ENCODE data around the gene RSL1D1.

Gene RSL1D1

DNA sequence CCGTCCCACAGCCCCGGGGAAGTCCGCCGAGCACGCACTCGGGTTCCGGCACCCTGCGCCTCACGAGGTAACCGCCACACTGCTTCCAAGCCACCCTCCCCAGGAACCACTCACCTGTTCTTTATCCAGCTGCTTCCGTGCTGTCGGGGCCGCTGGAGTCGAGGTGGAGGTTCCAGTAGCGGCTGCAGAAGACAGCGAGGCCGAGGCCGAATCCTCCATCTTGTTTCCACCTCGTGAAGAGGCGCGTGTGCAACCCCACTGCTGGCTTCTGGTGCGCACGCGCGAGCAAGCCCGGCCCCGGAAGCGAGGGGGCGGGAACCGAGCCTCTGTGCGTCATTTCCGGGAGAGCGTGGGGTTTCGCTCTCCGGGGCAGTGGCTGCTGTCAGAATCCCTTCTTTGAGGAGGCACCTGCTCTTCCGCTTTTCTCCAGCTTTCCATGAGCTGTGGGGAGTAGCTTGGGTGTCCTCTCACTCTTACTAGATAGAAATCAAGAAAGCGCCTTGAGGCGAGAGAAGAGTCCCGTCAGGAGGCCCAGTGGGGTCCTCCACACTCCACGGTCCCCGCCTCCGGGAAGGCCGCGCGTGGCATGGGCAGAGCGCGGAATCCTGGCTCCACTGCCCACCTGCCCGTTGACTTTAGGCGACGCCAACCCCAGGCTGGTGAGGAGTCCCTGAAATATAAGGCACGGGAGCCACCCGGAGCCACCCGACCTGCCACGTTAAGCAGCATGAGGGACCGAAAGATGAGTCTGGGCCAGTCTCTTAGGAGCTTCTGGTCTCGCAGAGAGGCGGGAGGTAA is at the start of gene RSL1D1:
TSS of gene RSL1D1 (minus strand) at position 249 of the 798 bp plus-strand sequence. CDS start at position 219, 30 bp downstream.
- peak; percentile 81 to 91 (median 89) for DNase-seq (ENCODE audit: low read depth in 3 of 3)

DNA sequence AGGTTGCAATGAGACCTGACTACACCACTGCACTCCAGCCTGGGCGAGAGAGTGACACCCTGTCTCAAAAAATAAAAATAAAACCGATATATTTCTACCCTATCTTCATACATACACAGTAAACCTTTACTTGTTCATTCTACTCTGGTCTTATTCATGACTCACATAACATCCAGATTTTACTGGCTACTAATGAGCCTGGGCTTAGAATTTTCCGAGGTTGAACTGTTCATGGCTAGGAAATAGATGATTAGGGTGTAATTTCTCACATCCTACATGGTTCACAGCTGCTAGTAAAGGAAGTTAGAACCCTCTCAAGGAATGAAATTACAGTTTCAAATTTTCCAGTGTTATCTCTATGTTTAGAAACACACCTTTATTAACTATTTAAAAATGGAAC is 49.7 kb upstream of the RSL1D1 start:
- no peak for DNase-seq (ENCODE audit: low read depth in 3 of 3)

DNA sequence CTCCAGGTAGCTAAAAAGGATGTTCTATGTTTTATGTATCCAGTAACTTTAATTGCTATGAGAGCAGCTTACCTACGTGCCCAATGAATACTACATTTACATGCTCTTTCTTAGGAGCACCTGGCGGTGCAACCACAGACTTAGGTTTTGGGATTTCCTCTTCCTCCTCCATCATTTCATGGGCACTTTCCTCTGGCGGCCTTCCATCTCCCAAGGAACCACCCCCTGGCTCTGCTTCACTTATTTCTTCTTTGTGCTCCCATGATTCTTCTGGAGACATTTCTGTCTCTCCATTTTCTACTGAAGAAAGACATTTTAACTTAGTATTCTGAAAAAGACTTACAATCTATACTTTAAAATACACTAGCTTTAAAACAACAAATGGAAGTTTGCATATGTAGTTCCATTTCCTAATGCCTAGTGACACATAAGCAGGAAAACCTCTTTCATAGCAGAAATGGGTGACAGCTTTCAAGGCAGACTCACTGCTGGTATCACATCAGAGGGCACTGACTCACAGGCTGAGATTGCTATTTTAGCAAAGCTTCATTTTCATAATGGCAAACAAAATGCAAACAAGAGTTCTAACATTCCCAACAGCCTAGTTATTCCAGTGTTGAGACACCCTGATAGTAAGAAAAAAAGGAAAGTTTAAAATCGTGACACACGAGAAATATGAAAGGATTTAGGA is 45.3 kb upstream of the RSL1D1 start:
- DNase-seq (ENCODE audit: low read depth in 3 of 3) = no peak

DNA sequence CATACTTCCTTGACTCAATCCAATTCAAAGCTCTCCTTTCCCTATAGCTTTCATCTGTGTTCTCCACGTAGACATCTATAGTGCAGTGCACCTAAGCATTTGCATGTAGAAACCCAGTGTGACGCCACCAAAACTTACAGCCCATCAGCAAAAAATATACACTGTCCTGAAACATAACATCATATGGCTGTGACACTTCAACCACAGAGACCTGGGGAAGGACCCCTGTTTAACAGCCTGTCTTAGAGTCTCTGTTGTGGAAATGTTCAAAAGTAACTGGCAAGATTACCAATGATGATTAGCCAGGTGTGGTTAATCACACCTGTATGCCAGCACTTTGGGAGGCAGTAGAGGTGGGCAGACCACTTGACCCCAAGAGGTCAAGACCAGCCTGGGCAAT is 42.2 kb upstream of the RSL1D1 start:
- DNase-seq (ENCODE audit: low read depth in 3 of 3) = no peak

DNA sequence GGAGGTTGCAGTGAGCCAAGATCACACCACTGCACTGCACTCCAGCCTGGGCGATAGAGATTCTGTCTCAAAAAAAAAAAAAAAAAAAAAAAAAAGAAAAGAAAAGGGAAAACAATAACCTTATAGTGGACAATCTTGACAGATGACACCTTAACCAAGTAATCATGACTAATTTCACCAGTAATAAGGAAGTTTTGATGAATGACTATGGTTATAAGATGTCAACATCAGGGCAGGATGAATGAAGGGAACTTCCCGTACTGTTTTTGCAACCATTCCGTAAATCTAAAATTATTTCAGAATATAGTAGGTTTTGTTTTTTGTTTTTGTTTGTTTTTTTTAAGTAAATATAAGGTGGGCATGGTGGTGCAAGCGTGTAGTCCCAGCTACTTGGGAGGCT is 41.4 kb upstream of the RSL1D1 start:
- DNase-seq (ENCODE audit: low read depth in 3 of 3) = no peak

DNA sequence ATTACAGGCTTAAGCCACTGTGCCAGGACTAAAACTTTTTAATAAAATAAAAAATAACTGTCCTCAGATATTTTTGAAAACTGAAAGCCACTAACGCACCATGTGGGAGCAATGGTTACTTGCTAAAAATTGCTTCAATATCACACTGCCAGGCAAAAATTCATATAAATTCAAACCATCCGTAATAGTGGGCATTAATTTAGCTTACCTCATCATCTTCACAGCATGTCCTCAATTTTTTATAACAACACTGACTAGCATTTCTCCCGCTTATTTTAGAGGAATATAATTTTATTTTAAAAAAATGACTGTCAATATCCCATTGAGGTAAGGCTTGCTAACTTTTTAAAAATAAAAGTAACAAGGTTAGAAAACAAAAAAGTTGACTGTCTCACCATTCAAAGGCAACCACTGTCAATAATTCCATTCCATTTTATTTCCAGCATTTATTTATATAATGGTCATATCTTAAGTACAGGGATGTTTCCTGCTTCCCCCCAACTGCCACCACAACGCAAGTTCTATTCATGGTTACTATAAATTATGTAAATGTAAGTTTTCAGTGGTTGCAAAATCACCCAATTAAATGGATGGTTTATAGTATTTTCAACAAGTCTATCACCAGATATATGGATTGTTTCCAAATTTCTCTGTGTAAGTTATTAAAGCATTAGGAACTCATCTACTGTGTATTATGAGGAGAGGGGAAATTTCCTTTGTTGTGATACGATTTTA is 39.1 kb upstream of the RSL1D1 start:
- no peak for DNase-seq (ENCODE audit: low read depth in 3 of 3)

DNA sequence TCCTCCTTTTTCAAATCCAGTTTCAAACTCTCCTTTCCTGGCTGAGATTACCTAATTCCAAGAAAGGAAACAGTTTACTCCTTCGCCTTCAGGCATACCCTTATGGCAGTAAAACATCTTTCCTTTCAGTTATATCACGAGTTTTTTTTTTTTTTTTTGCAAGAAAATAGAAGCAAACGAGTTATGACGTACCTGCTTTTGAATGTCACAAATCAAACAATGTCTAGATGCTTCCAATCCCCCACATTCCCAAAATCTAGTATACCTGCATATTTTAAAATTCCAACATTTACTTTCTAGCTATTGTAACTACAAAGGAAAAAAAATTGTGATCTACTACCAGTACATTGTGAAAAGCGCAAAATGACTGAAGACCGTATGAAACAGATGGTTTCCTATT is 35.5 kb upstream of the RSL1D1 start:
- DNase-seq (ENCODE audit: low read depth in 3 of 3) = no peak

DNA sequence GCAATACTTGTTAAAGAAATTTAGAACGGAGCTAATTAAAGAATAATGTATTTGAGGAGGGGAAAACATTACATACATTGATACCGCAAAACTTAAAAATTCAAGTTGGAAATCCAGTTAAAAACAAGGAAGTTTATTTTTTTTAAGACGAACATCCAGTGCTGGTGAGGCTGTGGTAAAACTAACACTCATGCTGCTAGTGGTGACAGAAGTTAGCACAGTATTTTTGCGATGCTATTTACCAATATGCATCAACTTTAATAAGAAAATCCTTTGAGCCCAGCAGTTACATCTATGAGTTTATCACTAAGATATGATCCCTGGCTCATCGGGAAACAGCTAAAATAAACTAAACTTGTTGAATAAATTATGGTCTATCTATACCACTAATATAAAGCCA is 32.7 kb upstream of the RSL1D1 start:
- no peak for DNase-seq (ENCODE audit: low read depth in 3 of 3)

DNA sequence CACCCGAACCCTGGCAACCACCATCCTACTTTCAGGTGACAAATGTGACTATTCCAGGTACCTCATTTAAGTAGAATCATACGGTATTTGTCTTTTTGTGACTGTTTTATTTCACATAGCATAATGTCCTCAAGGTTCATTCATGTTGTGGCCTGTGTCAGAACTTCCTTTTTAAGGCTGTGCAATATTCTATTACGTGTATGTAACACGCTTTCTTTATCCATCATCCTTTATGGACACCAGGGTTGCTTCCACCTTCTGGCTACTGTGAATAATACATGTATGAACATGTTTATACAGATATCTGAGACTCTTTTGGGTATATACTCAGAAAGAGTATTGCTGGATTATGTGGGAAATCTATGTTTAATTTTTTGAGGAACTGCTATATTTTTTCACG is 28.7 kb upstream of the RSL1D1 start:
- no peak for DNase-seq (ENCODE audit: low read depth in 3 of 3)

DNA sequence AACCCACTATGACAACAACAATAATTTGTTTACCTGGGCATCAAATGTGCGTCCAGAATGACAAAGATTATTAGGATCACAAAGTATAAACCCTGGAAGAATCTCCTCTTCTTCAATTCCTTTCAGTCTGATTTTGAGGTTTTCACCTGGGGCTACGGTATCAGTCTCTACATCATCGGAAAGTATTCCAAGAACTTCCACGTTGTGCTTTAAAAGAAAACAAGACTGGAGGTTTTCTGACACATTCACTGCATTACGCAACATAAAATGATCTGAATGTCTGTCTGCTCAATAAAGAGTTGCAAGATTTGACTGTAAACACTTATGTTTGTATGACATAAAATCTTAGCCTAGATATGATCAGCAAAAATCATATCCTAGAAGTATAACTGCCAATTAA is 26.0 kb upstream of the RSL1D1 start:
- no peak for DNase-seq (ENCODE audit: low read depth in 3 of 3)

DNA sequence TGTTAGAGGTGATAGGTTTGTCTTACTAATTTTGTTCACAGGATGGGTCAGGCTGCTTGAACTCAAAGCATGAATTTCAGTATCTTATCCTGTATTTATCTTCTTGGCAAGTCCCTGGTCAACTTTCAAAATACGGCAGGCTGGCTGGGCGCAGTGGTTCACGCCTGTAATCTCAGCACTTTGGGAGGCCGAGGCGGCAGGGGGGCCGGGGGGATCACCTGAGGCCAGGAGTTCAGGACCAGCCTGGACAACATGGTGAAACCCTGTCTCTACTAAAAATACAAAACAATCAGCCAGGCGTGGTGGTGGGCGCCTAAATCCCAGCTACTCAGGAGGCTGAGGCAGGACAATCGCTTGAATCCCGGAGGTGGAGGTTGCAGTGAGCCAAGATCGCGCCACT is 25.0 kb upstream of the RSL1D1 start:
- no peak for DNase-seq (ENCODE audit: low read depth in 3 of 3)

DNA sequence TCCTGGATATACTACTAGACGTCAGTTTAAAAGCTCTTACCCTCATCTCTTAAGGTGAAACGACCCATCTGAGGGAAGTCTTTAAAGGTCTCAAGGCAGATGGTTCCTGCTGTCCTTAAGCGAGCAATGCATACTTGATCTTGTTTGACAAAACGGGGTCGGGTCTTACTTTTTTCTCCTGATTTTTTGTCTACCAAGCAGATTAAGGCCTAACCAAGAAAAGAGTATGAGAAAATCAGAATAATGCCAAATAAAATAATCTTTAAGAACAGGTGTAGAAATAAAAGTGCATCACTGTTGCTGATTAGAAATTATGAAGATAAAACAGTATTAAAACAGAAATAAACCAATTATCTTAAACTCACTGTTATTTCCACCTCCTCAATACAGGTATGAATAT is 24.4 kb upstream of the RSL1D1 start:
- no peak for DNase-seq (ENCODE audit: low read depth in 3 of 3)

DNA sequence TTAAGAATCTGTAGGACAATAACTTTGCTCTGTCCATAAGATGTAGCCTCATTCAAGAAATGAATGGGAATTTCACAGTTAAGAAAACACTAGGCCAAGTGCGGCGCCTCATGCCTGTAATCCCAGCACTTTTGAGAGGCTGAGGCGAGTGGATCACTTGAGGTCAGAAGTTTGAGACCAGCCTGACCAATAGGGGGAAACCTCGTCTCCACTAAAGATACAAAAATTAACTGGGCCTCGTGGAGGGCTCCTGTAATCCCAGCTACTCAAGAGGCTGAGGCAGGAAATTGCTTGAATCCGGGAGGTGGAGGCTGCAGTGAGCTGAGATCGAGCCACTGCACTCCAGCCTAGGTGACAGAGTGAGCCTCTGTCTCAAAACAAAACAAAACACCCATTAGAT is 19.9 kb upstream of the RSL1D1 start:
- DNase-seq (ENCODE audit: low read depth in 3 of 3) = no peak

DNA sequence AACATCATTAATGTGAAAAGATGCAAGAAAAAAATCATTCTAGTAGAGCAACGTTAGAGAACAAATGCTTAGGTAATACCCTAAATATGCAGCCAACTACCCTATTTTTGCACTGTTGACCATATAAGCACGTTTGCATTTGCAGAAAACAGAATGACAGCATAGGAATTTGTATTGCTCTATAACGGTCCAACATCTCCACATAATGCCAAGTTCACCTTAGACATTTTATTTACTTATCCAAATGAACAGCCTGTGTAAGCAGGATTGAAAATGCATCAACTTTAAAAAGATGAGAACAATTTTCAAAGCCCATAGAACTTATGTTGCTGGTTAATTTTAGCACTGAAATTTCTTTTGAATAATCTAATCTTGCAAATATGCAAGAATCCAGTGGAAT is 19.1 kb upstream of the RSL1D1 start:
- DNase-seq (ENCODE audit: low read depth in 3 of 3) = no peak

DNA sequence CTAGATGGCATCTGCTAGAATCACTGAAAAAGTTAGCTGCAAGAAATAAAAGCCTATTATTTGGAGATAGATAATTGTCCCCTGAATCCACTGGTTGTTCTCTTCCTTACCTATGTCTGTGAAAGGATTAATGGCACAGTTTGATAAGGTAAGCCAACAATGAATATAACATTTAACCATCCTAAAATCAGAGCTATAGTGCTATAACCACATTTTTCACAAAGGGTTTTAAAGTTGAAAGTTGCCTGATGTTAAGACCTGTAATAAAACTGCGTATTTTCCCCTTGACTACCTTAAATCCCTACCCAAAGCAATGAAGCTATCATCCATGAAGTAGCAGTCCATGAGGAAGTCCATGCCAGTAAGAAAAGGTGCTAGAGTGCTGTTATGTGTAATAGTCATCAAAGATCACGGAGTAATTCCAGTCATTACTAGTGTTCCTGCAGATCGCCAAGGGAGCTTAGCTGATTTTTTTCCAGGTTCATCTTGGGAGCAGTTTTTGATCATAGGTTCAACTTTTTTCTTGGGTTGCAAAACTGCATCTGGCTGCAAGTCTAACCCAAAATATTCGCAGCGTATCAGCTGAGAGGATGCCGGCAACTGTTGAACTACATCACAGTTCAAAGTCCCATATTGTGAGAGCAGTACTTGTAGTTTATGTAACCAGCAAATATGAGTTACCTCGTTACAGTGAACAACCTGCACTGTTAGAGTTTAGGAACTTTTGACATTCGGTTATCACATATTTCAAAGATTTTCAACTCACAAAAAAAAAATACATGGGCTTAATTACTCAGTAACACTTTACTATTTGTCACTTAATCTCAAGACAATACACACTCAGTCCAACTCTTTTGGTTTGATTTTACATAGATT is 18.2 kb upstream of the RSL1D1 start:
- DNase-seq (ENCODE audit: low read depth in 3 of 3) = no peak

DNA sequence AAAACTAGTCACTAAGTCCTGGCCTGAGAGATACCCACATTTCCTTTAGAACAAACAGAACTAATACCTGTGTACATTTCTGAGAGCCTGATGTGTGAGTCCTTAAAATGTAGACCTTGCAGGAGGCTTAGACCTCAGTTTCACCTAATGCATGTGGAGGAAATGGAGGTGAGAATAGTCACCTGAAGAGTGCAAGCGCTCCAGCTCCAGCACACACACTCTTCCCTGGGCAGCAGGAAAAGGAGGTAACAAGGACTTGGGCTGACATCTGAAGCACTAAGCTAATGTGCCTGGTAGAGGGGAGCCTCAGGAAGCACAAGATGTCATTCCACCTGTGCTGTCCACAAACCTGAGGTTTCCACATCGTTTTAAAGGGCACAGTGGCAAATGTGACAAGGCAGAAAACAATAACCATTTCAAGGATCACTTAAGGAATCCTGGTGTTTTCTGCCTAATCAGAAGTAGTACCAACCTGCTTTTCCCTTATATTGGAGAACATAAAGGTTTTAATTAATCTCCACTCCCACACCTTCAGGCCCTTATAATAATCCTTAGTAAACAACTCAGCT is 17.2 kb upstream of the RSL1D1 start:
- DNase-seq (ENCODE audit: low read depth in 3 of 3) = no peak

DNA sequence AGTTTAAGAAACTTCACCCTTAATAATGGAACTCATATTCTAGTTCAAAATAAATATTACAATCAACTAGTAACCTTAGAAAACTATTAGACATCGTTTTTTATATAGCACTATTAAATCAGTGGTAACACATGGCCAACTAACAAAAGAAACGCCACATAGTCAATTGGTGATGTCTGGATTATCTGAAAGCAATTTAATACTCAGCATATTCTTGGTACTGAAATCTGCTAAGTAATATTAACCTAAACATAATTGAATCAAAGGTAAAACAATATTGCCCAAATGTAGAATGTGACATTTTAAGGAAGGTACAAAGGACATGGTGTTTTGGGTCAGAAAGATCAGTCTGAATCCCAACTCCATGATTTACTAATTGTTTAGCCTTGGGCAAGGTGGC is 11.1 kb upstream of the RSL1D1 start:
- no peak for DNase-seq (ENCODE audit: low read depth in 3 of 3)

DNA sequence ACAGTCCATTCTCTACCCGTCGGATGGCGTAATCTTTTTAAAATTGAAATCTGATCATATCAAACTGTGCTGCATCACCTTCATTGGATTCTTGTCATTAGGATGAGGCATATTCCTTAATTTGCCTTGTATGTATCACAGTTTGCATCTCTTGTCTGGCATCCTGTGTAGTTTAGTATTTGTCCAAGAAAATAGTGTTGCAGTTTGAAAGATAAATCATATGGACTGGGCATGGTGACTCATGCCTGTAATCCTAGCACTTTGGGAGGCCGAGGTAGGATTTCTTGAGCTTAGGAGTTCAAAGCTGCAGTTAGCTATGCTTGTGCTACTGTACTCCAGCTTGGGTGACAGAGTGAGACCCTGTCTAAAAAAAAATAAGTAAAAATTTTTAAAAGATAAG is 5.8 kb upstream of the RSL1D1 start:
- DNase-seq (ENCODE audit: low read depth in 3 of 3) = no peak

DNA sequence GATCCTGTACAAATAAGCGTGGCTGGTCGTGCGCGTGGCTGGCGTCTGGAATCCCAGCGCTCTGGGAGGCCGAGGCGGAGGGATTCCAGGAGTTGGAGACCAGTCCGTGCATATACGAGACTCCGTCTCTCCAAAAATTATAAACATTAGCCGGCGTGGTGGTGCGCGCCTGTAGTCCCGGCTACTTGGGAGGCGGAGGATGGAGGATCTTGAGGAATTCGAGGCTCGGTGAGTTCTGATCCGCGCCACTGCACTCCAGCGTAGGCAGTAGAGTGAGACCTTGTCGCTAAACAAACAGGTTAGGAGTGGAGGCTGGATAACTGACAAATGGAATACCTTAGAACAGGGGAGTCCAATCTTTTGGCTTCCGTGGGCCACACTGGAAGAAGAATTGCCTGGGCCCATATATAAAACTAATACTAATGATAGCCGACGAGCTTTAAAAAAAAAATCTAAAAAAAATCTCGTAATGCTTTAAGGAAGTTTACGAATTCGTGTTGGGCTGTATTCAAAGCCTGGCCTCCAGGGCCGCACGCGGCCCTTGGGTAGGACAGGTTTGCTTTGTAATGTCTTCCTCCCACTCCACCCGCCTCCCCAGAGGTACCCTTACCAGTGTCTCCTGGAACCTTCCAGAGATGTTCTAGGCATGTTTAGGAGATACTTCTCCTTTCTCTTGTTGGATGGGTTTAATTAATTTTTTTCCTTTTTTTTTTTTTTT is 909 bp upstream of the RSL1D1 start:
- no peak for DNase-seq (ENCODE audit: low read depth in 3 of 3)

DNA sequence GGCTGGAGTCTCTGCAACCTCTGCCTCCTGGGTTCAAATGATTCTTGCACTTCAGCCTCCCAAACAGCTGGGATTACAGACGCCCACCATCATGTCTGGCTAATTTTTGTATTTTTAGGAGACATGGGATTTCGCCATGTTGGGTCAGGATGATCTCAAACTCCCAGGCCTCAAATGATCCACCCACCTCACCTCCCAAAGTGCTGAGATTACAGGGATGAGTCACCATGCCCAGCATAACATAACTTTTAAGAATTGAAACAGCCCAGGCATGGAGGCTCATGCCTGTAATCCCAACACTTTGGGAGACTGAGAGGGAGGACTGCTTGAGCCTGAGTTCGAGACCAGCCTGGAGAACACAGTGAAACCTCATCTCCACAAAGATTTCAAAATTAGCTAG is 2.5 kb downstream of the RSL1D1 start:
- DNase-seq (ENCODE audit: low read depth in 3 of 3) = no peak

DNA sequence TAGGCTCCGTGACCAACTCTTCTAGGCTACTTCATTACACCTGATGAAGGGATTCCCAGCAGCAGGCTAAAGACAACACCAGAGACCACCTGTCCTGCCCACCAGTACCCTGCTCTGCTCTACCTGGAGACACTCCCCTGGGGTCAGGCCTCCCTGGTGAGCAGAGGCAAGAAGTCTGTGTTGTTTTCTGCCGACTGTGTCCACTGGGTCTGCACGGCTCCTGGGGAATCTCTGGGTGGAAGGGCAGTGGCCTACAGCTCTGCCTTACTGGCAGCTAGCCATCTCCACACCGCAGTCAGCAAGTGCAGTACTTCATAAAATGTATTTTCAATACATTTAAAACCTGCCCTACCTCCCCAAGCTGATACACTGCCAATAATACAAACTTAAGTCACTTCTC is 6.8 kb downstream of the RSL1D1 start:
- DNase-seq (ENCODE audit: low read depth in 3 of 3) = no peak

Measured in stimulated activated CD4-positive, alpha-beta T cell treated with anti-CD3 and anti-CD28 coated beads, TNF-alpha, amount 100 ng/mL, for 4 hours (primary cell).